NCI-H1105 treated with DMSO at 0.1 percent for 48 hours (cell line): Measurements from ENCODE around the gene RAET1L.
"Not testable (repeated sequence)": the region's sequence is repeated elsewhere in the genome, so short reads cannot be mapped to it uniquely, and the experiment has no call there.

Source experiments
- DNase-seq: peaks from one replicate; lab custom pipeline; 2025; lab: John Stamatoyannopoulos, UW

Gene RAET1L

GRCh38 chr6:150044621-150045145, 19.4 kb upstream of the RAET1L start:
- DNase-seq = no peak

GRCh38 chr6:150043501-150044412, 18.4 kb upstream of the RAET1L start:
- no peak for DNase-seq

- DNase-seq = no peak
Observed at GRCh38 chr6:150043096-150043495, 17.8 kb upstream of the RAET1L start.

- no peak for DNase-seq
Observed at GRCh38 chr6:150038202-150039062, 13.1 kb upstream of the RAET1L start.

GRCh38 chr6:150037526-150038201, 12.3 kb upstream of the RAET1L start:
- no peak for DNase-seq

GRCh38 chr6:150036081-150036480, 10.7 kb upstream of the RAET1L start:
- DNase-seq = no peak

- DNase-seq = no peak
Observed at GRCh38 chr6:150033207-150033771, 8.0 kb upstream of the RAET1L start.

- DNase-seq = no peak
Observed at GRCh38 chr6:150032598-150032997, 7.3 kb upstream of the RAET1L start.

- DNase-seq = no peak
Observed at GRCh38 chr6:150030611-150031010, 5.3 kb upstream of the RAET1L start.

- no peak for DNase-seq
Observed at GRCh38 chr6:150029749-150030148, 4.4 kb upstream of the RAET1L start.

- DNase-seq = no peak
Observed at GRCh38 chr6:150029276-150029675, 3.9 kb upstream of the RAET1L start.

- no peak for DNase-seq
Observed at GRCh38 chr6:150028799-150029198, 3.5 kb upstream of the RAET1L start.

GRCh38 chr6:150027806-150028565, 2.7 kb upstream of the RAET1L start:
- DNase-seq = no peak

- DNase-seq = no peak
Observed at GRCh38 chr6:150026976-150027805, 1.9 kb upstream of the RAET1L start.

GRCh38 chr6:150024646-150025155, 631 bp downstream of the RAET1L start:
- DNase-seq = no peak

GRCh38 chr6:150024021-150024420, 1.3 kb downstream of the RAET1L start:
- not testable (repeated sequence) for DNase-seq

GRCh38 chr6:150021870-150022269, 3.5 kb downstream of the RAET1L start:
- DNase-seq = not testable (repeated sequence)

GRCh38 chr6:150018846-150019580, 6.3 kb downstream of the RAET1L start:
- DNase-seq = no peak

- not testable (repeated sequence) for DNase-seq
Observed at GRCh38 chr6:150017186-150017521, 8.2 kb downstream of the RAET1L start.
